Activated CD4-positive, alpha-beta T cell treated with anti-CD3 and anti-CD28 coated beads for 48 hours (primary cell): ENCODE data around the gene CCL21.

Experiments used
- DNase-seq: peaks from one replicate; pipeline ENCODE4 v3.0.0-alpha.2; 2020

CCL21 gene

DNA sequence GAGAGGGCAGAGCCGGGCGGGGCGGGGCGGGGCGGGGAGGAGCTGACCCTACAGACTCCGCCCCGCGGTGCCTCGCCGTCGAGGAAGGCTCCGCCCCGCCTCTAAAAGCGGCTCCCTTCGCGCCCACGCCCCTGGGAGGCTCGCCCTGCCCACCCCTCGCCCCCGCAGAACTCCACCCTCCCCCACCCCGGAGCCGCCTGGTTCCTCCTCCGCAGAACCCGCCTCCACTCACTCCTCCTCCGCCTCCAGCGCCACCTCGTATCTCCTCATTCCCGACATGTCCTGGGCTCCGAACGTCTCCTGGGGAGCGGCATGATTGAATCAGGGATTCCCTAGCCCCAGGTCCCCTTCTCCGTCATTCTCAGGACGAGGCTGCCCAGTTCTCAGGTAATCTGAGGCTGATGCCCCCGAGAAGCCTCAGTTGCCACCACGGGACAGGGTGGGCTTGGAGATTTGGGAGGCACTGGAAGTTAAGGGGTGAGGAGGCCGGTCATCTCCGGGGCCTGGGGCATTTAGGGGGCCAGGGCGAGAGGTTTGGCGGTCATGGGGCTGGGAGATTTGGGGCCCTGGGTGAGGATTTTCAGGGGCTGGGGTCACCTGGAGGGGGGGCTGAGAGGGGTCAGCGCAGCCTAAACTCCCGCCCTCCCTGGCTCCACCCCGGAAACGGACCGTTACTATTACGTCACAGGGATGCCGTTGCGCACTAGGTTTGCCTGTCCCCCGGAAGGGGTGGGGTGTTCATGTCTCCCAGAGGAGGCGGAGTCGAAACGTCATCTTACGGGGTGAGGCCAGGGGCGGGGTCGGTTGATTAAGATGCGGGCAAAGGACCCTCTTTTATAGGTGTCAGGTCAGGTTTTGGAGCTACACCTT lies 44.3 kb downstream of the CCL21 start:
- DNase-seq = peak; percentile 91

DNA sequence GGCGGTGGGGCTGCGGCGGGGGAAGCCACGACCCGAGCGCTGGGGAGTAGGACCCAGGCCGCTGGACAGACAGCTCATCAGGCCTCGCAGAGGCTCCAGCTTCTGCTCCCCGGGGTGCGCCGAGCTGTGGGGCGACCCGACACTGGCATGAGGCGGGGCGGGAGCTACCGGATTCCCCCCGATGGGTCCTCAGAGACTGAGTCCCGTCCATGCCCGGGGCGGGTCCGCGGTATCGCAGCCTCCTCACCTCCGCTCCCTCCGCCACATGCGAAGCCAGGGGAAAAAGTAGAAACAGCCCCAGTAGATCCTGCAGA lies 44.9 kb downstream of the CCL21 start:
- DNase-seq = no peak

DNA sequence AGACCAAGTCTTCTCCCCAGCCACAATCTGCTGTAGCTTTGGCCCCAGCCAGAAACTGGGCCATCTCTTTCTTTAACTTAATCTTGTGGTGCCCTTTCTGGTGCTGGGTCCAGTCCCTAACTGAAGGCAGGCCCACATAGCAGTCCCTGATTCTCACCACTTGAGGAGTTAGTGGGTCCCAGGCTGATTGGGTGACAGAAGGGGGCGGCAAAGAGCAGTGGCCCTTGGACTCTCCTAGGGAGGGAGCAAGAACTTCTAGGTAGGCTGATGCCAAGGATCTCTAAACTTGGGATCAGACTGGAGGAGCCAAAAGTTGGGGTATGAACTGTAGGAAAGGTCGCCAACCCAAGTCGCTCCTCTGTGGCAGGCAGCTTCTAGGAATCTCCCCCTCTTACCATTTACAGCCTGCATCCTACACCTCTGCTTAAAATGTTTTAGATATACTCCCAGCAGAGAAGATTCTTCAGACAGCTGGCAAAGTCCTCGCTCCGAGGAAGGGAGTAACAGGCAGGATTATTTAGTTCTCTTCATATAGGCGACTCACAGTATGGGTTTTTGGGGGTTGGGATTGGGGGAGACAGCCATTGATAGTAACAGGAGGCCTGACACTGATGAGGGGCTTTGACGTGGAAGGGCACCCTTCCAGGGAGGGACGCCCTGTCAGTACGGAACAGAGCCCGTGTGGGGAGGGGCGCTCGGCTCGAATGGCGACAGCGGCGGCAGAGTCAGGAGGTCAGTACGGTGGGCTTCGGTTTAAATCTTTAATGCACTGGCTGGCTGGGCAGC lies 45.5 kb downstream of the CCL21 start:
- peak; percentile 88 for DNase-seq

DNA sequence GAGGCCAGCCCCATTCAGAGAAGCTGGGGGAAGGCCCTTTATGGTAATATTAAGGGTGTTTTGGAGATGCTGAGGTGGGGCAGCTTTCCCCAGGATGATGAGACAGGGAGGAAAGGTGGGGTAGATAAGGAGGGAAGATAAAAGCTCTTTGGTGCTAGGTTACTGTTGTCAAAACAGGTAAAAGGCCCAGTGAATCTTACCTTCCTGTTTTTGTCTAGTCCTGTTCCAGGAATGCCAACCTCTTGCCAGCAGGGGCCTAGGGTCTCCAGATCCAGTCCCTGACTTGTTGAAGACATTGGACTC lies 46.7 kb downstream of the CCL21 start:
- no peak for DNase-seq

DNA sequence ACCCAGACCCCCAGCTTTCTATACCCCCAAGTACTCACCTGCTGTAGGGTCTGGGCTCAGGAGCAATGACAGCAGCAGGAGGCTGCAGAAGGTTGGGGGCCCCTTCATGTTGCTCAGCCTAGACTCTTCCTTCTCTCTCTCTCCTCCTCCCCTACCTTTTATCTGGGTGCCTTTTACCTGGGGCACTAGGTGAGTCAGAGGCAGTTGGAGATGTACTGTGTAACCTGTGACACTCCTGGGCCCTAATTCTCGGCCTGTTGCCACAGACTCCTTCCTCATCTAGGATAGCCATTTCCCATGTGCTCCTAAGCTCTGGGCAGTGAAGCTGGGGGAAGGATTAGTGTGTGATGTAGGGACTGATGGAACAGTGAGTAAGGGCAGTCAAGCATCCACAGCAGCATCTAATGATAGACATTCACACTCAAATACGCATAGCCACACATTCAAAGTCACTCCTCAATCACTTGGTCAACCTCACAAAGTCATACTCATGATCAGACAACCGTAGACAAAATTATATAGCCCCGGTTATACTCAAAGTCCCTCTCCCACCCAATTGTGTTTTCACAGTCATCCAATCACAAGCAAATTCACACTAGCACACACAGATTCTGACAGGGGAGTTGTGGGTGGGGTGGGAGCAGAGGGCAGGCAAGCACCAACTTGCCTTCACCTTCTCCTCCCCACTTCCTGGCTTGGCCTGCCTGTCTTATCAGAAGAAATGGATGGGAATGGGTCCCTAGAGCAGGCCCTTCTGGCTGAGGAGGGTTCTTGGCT lies 47.2 kb downstream of the CCL21 start, which contains the start of gene CCL27:
CCL27 (minus strand) TSS at position 132 of the 777 bp plus-strand sequence; CDS start at position 108, 24 bp downstream.
- DNase-seq = no peak

DNA sequence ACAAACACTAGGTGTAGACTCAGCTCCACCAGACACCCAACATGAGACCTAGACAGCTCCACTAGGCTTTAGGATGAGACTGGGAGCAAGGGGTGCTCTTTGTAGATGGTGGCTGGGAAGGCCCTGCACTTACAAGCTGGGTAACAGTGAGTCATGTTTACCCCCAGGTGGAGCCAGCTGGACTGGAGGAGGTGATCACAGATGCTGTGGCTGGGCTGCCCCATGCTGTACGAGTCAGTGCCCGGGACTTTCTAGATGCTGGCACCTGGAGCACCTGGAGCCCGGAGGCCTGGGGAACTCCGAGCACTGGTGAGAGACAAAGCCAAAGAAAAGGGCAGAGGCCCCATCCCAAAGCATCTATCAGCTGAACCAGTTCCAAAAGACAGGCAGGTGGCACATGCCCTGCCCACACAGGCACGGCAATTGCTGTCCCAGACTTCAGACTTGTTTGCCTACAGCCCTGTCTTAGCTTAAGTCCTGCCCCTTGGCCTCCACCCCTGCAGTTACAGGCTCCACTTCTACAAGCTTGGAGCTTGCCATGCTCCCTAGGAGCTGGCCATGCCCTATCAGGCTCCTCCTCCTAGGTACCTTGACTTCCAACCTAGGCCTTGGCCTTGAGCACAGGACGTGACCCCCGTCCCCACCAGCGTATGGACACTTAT lies 50.2 kb downstream of the CCL21 start:
- DNase-seq = no peak
